ENCODE data around the gene FOLR2. TPM values are rescaled to one million over a fixed set of nuclear protein-coding genes. Genes with fewer than 3 reads are reported as not detected.

Gene FOLR2
- polyA plus RNA-seq, 1 of the 3 experiments (the other 2 are of a cell fraction): not detected

- TF ChIP-seq PBX3 (IDR thresholded peaks at IDR 0.05) (no peak), FOXJ3 (CRISPR knock-in tag; IDR thresholded peaks at IDR 0.05) (peak; percentile 16; the same call in 1 of the 2 replicates), POLR2AphosphoS5 (IDR thresholded peaks at IDR 0.05; ENCODE audit: low read depth, low read length) (peak; percentile 16), RCOR1 (IDR thresholded peaks at IDR 0.05; ENCODE audit: low read length) (0 out of 2 replicates have a peak, but pooled peaks have one; percentile 6), SIN3A (IDR thresholded peaks at IDR 0.05; ENCODE audit: borderline replicate concordance, low read depth, low read length) (0 out of 2 replicates have a peak, but pooled peaks have one; percentile 30), SMC3 (IDR thresholded peaks at IDR 0.05; ENCODE audit: low read depth, low read length) (peak; percentile 10; the same call in 1 of the 2 replicates)
These were observed 20.7 kb downstream of the FOLR2 start (continued) for GRCh38 chr11:72237112-72237931.

GRCh38 chr11:72238040-72238450 lies 21.5 kb downstream of the FOLR2 start:
- Histone ChIP-seq H3K4me1 (ENCODE audit: control insufficient read depth in 1 of 2, insufficient read depth in 2 of 2, low read depth in 1 of 2, low read length in 1 of 2) (peaks cover 17 to 27% of the 10 kb centered on the region in 2 experiments; a peak in 2 of 4 replicates), H3K4me2 (peak overlapping the region; percentile 75; the same call in 1 of the 2 replicates), H3K4me3 (ENCODE audit: low read depth in 2 of 2, low read length in 1 of 2) (peak overlapping the region; percentile 30 to 83; a peak in 2 of 4 replicates), H3K9ac (no peak overlapping the region), H3F3A (replicated peaks; ENCODE audit: insufficient read depth) (peaks cover 56% of the 10 kb centered on the region), H2AFZ (ENCODE audit: low read depth) (no peak overlapping the region), H3K27ac (ENCODE audit: low read depth in 2 of 2, low read length in 1 of 2) (peak overlapping the region; percentile 64 to 90), H3K79me2 (ENCODE audit: insufficient read depth) (peaks cover 19% of the 10 kb centered on the region), H3K27me3 (ENCODE audit: insufficient read depth) (no peaks in the 10 kb centered on the region), H4K20me1 (ENCODE audit: insufficient read depth) (peaks cover 11% of the 10 kb centered on the region; the same call in 1 of the 2 replicates), H3K9me2 (no peaks in the 10 kb centered on the region), H3K36me3 (replicated peaks in 1 of 2; ENCODE audit: control insufficient read depth in 1 of 2, insufficient read depth in 2 of 2, low read length in 1 of 2) (peaks cover 22 to 49% of the 10 kb centered on the region in 2 experiments), H3K9me3 (no peaks in the 10 kb centered on the region)
- peak; percentile 87 for DNase-seq
- 71% methylated on average over 4 of the region's 16 CpGs for WGBS (ENCODE audit: low lambda C conversion rate)
- CTCF ChIA-PET: interaction anchor here (0.6 to 19.7 kb wide), 36 partner anchors 8 to 309 kb away, joined by 3 to 314 read pairs (median 5); partner anchors contain the start of genes CLPB, INPPL1 and RNF121
- POLR2A ChIA-PET: interaction anchor here (0.7 to 15.5 kb wide), 20 partner anchors 10 to 213 kb away, joined by 3 to 880 read pairs (median 11); partner anchors contain the start of genes ANAPC15, CLPB and INPPL1
- TF ChIP-seq PBX3 (IDR thresholded peaks at IDR 0.05) (no peak), NFIC (IDR thresholded peaks at IDR 0.05; ENCODE audit: borderline replicate concordance) (peak; percentile 19; the same call in 1 of the 2 replicates), POLR2AphosphoS5 (IDR thresholded peaks at IDR 0.05; ENCODE audit: low read depth, low read length) (peak; percentile 25; the same call in 1 of the 2 replicates), RFX5 (IDR thresholded peaks at IDR 0.05; ENCODE audit: low read length) (no peak), TAF1 (IDR thresholded peaks at IDR 0.05; ENCODE audit: borderline replicate concordance, low read depth, low read length) (no peak), SIN3A (IDR thresholded peaks at IDR 0.05; ENCODE audit: borderline replicate concordance, low read depth, low read length) (peak; percentile 76; the same call in 1 of the 2 replicates), NRF1 (IDR thresholded peaks at IDR 0.05; ENCODE audit: low read depth, low read length) (no peak), FOSL2 (IDR thresholded peaks at IDR 0.05; ENCODE audit: borderline replicate concordance, low read depth) (no peak), GATA2 (CRISPR knock-in tag; IDR thresholded peaks at IDR 0.05) (no peak), ELF1 (IDR thresholded peaks at IDR 0.05) (peak; percentile 21; the same call in 1 of the 2 replicates), TCF12 (IDR thresholded peaks at IDR 0.05) (peak; percentile 15; the same call in 1 of the 2 replicates), CTCF (IDR thresholded peaks at IDR 0.05) (peak; percentile 91), ZBTB33 (IDR thresholded peaks at IDR 0.05; ENCODE audit: borderline replicate concordance, low read depth) (peak; percentile 15; the same call in 1 of the 2 replicates), RAD21 (IDR thresholded peaks at IDR 0.05; ENCODE audit: low read length) (peak; percentile 56), SMC3 (IDR thresholded peaks at IDR 0.05; ENCODE audit: low read depth, low read length) (peak; percentile 50), RCOR1 (IDR thresholded peaks at IDR 0.05; ENCODE audit: low read length) (no peak), MEF2A (IDR thresholded peaks at IDR 0.05; ENCODE audit: borderline replicate concordance, low read depth) (no peak)

All from SK-N-SH (cell line).